B cell (primary cell): ENCODE results near the gene FOXK1. TPM values are rescaled to one million over a fixed set of nuclear protein-coding genes. Genes with fewer than 3 reads are reported as not detected.

Source experiments
- ATAC-seq: fragments of 200-7000 bp; cut with Tn5 transposase; one replicate; pipeline ENCODE4 v1.10.0; 2021; ENCODE audit warnings: low read depth, mild to moderate bottlenecking, moderate number of reproducible peaks, moderate library complexity
- CTCF ChIA-PET: fragments of 350-600 bp; sonication (Branson Sonifier 250); formaldehyde crosslinking; loops from one replicate; lab custom pipeline; 2021; ENCODE audit warnings: antibody characterized with exemption, inconsistent platforms; lab: Charles Lee
- POLR2A ChIA-PET: fragments of 350-600 bp; sonication (Branson Sonifier 250); formaldehyde crosslinking; loops from one replicate; lab custom pipeline; 2021; ENCODE audit warnings: antibody characterized with exemption; lab: Charles Lee
- DNase-seq: peaks from one replicate; pipeline ENCODE4 v3.0.0; 2013
- H2AFZ ChIP-seq: 2 replicates; pipeline ENCODE4 v1.6.1; 2012; ENCODE audit warnings: mild to moderate bottlenecking, low read depth, low read length; ENCODE audit not compliant: insufficient read depth, poor library complexity, severe bottlenecking
- H3K27ac ChIP-seq, 2 donors: 1 replicate in 1 of 2; 2 replicates in 1 of 2; pipeline ENCODE4 v1.5.1; 2012 to 2013; ENCODE audit warnings: low read length in 2 of 2, mild to moderate bottlenecking in 2 of 2, moderate library complexity in 1 of 2
- H3K27me3 ChIP-seq, 4 experiments: fragments of 200-600 bp in 1 of 4; sonication (generic) in 1 of 4; replicated peaks in 1 of 4; 1 replicate in 2 of 4; 2 replicates in 2 of 4; pipeline versions ENCODE4 v1.6.1 to v1.7.0; 2013 to 2016; ENCODE audit warnings: low read length in 3 of 4, mild to moderate bottlenecking in 2 of 4, mixed read lengths in 1 of 4, moderate library complexity in 1 of 4; ENCODE audit not compliant: insufficient read depth in 4 of 4, control insufficient read depth in 3 of 4; ENCODE audit errors: control extremely low read depth in 1 of 4
- H3K36me3 ChIP-seq, 2 experiments: replicated peaks in 1 of 2; 1 replicate in 1 of 2; 2 replicates in 1 of 2; pipeline versions ENCODE4 v1.6.1 to v1.7.1; 2013; ENCODE audit warnings: low read length in 1 of 2; ENCODE audit not compliant: insufficient read depth in 2 of 2, control insufficient read depth in 1 of 2; ENCODE audit errors: control extremely low read depth in 1 of 2, extremely low read depth in 1 of 2
- H3K4me1 ChIP-seq, 2 donors: fragments of 200-600 bp in 1 of 2; sonication (generic) in 1 of 2; 1 replicate in 1 of 2; 2 replicates in 1 of 2; pipeline versions ENCODE4 v1.5.1 to v1.6.1; 2013 to 2017; ENCODE audit warnings: low read length in 2 of 2; ENCODE audit not compliant: control insufficient read depth in 2 of 2, insufficient read depth in 2 of 2
- H3K4me2 ChIP-seq: replicated peaks from 2 replicates; pipeline ENCODE3; 2012; ENCODE audit warnings: mild to moderate bottlenecking, low read depth, low read length; ENCODE audit not compliant: poor library complexity, severe bottlenecking
- H3K4me3 ChIP-seq, 5 experiments: fragments of 200-600 bp in 1 of 5; sonication (generic) in 1 of 5; 1 replicate in 3 of 5; 2 replicates in 2 of 5; pipeline versions ENCODE4 v1.5.1 to v1.7.0; 2011 to 2016; ENCODE audit warnings: low read length in 4 of 5, mild to moderate bottlenecking in 4 of 5, low read depth in 2 of 5, control low read depth in 1 of 5, moderate library complexity in 1 of 5; ENCODE audit not compliant: insufficient read depth in 1 of 5; ENCODE audit errors: control extremely low read depth in 1 of 5, extremely low read depth in 1 of 5
- H3K79me2 ChIP-seq: fragments of 200-600 bp; sonication (generic); one replicate; pipeline ENCODE4 v1.6.0; 2016; ENCODE audit warnings: low read length; ENCODE audit not compliant: control insufficient read depth, insufficient read depth
- H3K9ac ChIP-seq: fragments of 200-600 bp; sonication (generic); 2 replicates; pipeline ENCODE4 v1.6.1; 2017; ENCODE audit warnings: mild to moderate bottlenecking, low read length, moderate library complexity
- H3K9me3 ChIP-seq, 3 donors: one replicate each; pipeline versions ENCODE4 v1.6.1 to v1.7.1; 2013; ENCODE audit warnings: low read length in 2 of 3; ENCODE audit not compliant: control insufficient read depth in 2 of 3, insufficient read depth in 1 of 3; ENCODE audit errors: control extremely low read depth in 1 of 3
- H4K20me1 ChIP-seq: 2 replicates; pipeline ENCODE4 v1.6.0; 2012; ENCODE audit warnings: mild to moderate bottlenecking, low read length; ENCODE audit not compliant: insufficient read depth, control insufficient read depth, poor library complexity, severe bottlenecking
- H3K27ac Mint-ChIP-seq: one replicate; pipeline ENCODE4 v1.8.0; 2021; ENCODE audit warnings: mixed read lengths
- H3K27me3 Mint-ChIP-seq: one replicate; pipeline ENCODE4 v1.8.0; 2021; ENCODE audit warnings: mixed read lengths
- H3K4me1 Mint-ChIP-seq: one replicate; pipeline ENCODE4 v1.8.0; 2021; ENCODE audit warnings: mixed read lengths
- H3K4me3 Mint-ChIP-seq: one replicate; pipeline ENCODE4 v1.8.0; 2021; ENCODE audit warnings: mixed read lengths
- H3K9me3 Mint-ChIP-seq: one replicate; pipeline ENCODE4 v1.8.0; 2022; ENCODE audit warnings: mixed read lengths; ENCODE audit not compliant: insufficient read depth
- EZH2 ChIP-seq: IDR thresholded peaks from 2 replicates; pipeline ENCODE4 v1.6.1; 2012; ENCODE audit warnings: borderline replicate concordance, low read depth, mild to moderate bottlenecking, moderate library complexity, low read length; ENCODE audit not compliant: insufficient read depth, poor library complexity, severe bottlenecking
- WGBS: methylation state at CpG from one replicate; pipeline ENCODE4 v1.1.5; 2013; ENCODE audit warnings: missing lambda C conversion rate; ENCODE audit not compliant: insufficient coverage; 5-methylcytosine and 5-hydroxymethylcytosine counted together
- intact Hi-C: fragments of 100-400 bp; cut with micrococcal nuclease; formaldehyde crosslinking; loops from one replicate; pipeline ENCODE4 v1.10.0; 2022
- polyA plus RNA-seq: library from polyadenylated mRNA; depleted of rRNA; stranded (reverse); fragments of >200 nt; gene quantifications from 2 replicates; pipeline ENCODE4 v1.2.3, GENCODE V29; 2012
- total RNA-seq, 2 donors: library from RNA; stranded (reverse); fragments of 120-200 nt in 1 of 2; gene quantifications; 1 replicate in 1 of 2; 2 replicates in 1 of 2; pipeline versions ENCODE4 v1.2.3 to v1.2.4, GENCODE V29; 2013 to 2022
- TF ChIP-seq, protein P1 (sequence below): fragments of 200-600 bp; IDR thresholded peaks from one replicate; pipeline ENCODE4 v1.8.0; 2022; ENCODE audit warnings: antibody characterized with exemption, mild to moderate bottlenecking

The FOXK1 gene
- total and polyA plus RNA-seq, 2 donors (not counting 1 experiment from before 2014, with no cell fraction given): 17.9 to 56.2 TPM

DNA sequence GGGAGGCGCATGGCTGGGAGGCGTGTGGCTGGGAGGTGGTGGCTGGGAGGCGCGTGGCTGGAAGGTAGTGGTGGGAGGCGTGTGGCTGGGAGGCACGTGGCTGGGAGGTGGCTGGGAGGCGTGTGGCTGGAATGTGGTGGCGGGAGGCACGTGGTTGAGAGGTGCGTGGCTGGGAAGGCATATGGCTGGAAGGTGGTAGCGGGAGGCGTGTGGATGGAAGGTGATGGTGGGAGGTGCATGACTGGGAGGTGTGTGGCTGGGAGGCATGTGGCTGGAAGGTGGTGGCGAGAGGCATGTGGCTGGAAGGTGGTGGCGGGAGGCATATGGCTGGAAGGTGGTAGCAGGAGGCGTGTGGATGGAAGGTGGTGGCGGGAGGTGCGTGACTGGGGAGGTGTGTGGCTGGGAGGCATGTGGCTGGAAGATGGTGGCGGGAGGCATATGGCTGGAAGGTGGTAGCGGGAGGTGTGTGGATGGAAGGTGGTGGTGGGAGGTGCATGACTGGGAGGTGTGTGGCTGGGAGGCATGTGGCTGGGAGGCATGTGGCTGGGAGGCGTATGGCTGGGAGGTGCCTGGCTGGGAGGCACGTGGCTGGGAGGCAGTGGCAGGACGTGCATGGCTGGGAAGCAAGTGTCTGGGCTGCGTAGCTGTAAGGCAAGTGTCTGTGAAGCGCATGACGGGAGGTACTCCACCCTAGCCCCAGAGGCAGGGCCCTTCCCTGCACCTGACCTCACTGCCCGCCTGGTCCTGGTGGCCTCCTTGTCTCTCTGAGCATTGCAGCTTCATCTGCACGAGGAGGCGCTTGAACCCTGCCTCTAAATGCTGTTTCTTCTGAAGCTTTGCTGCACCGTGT lies 35.1 kb downstream of the FOXK1 start:
- DNase-seq (no peak), ATAC-seq (no peak)
- TF ChIP-seq, protein P1, sequence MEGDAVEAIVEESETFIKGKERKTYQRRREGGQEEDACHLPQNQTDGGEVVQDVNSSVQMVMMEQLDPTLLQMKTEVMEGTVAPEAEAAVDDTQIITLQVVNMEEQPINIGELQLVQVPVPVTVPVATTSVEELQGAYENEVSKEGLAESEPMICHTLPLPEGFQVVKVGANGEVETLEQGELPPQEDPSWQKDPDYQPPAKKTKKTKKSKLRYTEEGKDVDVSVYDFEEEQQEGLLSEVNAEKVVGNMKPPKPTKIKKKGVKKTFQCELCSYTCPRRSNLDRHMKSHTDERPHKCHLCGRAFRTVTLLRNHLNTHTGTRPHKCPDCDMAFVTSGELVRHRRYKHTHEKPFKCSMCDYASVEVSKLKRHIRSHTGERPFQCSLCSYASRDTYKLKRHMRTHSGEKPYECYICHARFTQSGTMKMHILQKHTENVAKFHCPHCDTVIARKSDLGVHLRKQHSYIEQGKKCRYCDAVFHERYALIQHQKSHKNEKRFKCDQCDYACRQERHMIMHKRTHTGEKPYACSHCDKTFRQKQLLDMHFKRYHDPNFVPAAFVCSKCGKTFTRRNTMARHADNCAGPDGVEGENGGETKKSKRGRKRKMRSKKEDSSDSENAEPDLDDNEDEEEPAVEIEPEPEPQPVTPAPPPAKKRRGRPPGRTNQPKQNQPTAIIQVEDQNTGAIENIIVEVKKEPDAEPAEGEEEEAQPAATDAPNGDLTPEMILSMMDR: no peak
- no peak for TF ChIP-seq EZH2
- CTCF ChIA-PET: no interaction called here
- Histone ChIP-seq H3K27ac (no peak overlapping the region), H4K20me1 (peaks cover 91% of the 10 kb centered on the region), H3K4me2 (no peak overlapping the region), H3K9me3 (peaks cover 0 to 5% (median 0%) of the 10 kb centered on the region in 3 donors), H2AFZ (no peak overlapping the region), H3K27me3 (no peaks in the 10 kb centered on the region), H3K79me2 (peaks cover 98% of the 10 kb centered on the region), H3K4me3 (no peak overlapping the region), H3K36me3 (peaks cover 2 to 9% of the 10 kb centered on the region in 2 experiments), H3K9ac (no peak overlapping the region), H3K4me1 (peaks cover 11 to 32% of the 10 kb centered on the region in 2 donors)
- H3K4me3 Mint-ChIP-seq: no peak overlapping the region
- 96% methylated on average over 25 of the region's 29 CpGs for WGBS
- peaks cover 59% of the 10 kb centered on the region for H3K4me1 Mint-ChIP-seq
- H3K9me3 Mint-ChIP-seq: no peaks in the 10 kb centered on the region
- POLR2A ChIA-PET: no interaction called here
- intact Hi-C loops: no loop called here
- no peaks in the 10 kb centered on the region for H3K27me3 Mint-ChIP-seq
- H3K27ac Mint-ChIP-seq: peak overlapping the region; percentile 10

DNA sequence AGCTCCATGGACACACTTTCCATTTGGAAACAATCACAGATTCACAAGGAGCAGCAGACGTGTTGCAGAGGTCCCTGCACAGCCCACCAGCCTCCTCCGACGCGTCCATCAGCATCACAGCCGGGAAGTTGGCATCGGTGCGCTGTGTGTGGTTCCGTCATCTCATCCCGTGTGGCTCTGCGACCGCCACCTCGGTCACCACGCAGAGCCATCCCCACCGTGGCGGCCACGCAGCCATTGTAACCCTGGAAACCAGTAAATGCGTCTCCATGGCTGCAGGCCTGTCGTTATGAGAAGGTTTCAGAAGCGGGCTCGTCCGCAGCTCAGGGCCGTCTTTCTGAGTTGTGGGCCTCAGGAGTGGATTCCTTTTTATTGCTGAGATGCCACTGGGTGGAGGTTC lies 36.0 kb downstream of the FOXK1 start:
- DNase-seq: no peak
- Histone ChIP-seq H3K9me3 (peaks cover 0 to 5% (median 0%) of the 10 kb centered on the region in 3 donors), H3K79me2 (peaks cover 98% of the 10 kb centered on the region), H2AFZ (no peak overlapping the region), H3K27me3 (no peaks in the 10 kb centered on the region), H3K4me2 (no peak overlapping the region), H3K27ac (no peak overlapping the region), H3K36me3 (peaks cover 2 to 13% of the 10 kb centered on the region in 2 experiments), H3K9ac (no peak overlapping the region), H3K4me3 (no peak overlapping the region), H4K20me1 (peaks cover 91% of the 10 kb centered on the region), H3K4me1 (peaks cover 7 to 23% of the 10 kb centered on the region in 2 donors)
- CTCF ChIA-PET: no interaction called here
- intact Hi-C loops: no loop called here
- TF ChIP-seq, protein P1: no peak
- no peak for TF ChIP-seq EZH2
- Mint-ChIP-seq H3K27me3 (no peaks in the 10 kb centered on the region), H3K9me3 (no peaks in the 10 kb centered on the region), H3K27ac (no peak overlapping the region), H3K4me1 (peaks cover 54% of the 10 kb centered on the region), H3K4me3 (no peak overlapping the region)
- ATAC-seq: no peak
- WGBS: 99% methylated on average over 18 of the region's 22 CpGs
- POLR2A ChIA-PET: no interaction called here
